Stimulated activated CD8-positive, alpha-beta memory T cell treated with anti-CD3 and anti-CD28 coated beads, Interleukin-12 subunit alpha, Interleukin-12 subunit beta, amount 100 ng/mL, for 4 hours (primary cell): ENCODE results near the gene LMOD2.

Source experiments
- DNase-seq: peaks from one replicate; pipeline ENCODE4 v3.0.0-alpha.2; 2020; ENCODE audit warnings: low read depth

LMOD2 gene

DNA sequence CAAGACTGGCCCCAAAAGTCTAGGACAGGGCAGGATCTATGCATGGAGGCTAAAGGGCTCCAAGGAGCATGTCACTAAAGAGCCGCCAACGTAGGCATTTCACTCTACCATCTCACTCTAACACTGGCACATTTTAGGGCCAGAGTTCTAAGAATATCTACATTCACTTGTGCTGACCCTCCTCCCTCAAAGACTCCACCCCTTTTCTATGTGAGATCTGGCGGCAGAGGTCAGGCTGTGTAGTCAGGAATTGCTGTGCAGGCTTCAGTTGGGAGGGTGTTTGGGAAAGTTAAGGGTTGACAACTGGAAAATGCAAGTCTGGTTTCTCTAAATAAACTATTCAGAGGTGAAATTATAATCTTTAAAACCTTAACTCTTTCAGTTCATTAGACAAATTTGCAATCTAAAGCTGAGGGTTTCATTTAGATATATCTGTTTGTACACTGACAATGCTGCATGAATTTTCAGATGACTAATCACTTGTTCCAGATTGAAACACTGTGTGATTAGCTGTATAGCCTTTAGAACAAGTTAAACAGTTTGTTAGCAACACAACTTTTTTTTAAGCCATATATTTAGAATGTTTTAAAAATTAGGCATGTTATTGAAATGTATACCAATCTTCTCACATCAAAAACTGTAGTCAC is 18.2 kb downstream of the LMOD2 start:
- no peak for DNase-seq

DNA sequence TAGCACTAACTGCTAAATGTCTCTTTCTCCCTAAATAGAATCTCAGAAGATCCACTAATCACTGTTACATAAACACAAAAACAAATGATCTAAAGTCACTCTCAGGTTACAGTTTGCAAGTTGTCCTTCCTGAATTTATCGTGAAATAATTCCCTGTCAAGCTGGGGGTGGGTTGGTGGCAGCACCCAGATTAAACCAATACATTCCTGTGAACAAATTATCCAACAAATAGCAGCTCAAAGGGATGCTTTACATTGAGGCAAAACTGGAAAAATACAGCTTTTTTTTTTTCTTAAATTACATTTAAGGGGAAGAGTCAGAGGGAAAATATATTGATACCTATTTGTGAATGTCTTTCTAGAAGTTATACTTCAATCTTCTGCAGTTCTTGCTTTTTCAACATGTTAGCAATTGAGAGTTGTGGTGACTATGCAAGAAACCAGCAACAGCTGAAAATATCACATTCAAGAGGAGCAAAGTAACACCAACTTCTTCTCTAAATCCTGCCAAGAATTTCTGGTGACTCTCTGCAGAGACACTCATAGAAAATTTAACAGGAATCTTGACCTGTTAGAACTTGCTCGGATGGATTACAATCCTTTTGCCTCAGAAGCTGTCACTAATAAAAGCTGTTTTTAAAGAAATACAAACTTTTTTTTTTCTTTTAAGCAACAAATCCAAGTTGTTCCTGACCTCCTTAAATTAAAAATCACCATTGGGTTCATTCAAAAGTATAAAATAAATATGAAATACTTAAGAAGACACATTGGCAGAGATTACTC is 18.9 kb downstream of the LMOD2 start:
- DNase-seq: no peak

DNA sequence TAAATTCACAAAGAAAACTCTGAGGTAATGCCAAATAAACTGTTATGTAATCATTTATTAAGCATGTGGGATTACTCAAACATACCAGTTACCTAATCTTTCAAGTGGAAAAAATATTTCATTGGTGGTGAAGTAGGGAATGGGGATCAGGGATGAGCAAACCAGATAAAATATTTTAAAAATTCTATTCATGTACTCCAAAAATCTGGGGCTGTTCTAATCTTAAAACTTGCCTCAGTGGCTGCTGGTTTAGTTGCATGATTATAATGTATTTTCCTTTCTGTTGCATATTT is 19.5 kb downstream of the LMOD2 start:
- no peak for DNase-seq

DNA sequence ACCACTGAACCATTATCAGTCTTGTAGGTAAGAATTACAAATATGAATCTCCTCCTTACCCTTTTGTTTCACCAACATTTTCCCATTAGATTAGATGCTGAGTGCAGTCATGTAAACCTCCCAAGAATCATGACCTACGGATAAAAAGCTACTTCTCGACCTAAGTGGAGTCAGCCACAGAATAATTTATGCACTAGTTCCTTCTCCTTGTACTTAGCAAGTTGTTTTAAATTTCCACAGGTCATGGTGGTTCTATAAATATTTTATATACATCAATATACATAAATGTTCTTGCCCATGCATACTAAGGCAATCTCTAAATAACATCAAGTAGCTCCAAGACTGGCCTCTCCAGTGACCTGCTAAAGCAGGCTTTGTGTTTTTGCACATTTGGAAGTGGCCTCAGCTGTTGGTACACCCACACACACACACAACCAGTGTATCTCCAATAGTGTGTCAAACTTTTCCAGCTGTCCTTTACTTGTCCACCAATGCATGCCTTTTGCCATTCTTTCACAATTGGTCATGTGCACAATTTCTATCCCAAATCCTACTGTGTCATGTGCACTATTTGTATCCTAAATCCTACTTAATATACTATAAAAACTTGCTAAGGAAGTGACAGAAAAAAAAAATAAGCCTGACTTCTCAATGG is 21.5 kb downstream of the LMOD2 start:
- DNase-seq: no peak

DNA sequence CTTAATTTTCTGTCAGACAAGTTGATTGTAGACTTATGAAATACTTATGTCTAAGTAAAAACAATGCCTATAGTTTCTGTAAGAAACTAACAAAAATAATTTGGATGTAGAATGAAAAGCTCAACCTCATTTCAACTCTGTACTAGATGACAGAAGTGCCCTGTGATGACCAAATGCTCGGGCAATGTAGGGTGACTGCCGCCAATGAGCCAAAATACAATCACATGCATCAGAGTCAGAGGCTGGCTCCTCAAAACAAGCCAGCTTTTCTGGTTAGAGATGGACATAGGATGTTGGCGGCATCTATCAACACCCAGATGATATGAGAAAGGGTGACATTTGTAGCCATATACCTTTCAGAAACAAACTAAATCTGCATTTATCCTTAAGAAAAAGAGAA is 23.9 kb downstream of the LMOD2 start:
- no peak for DNase-seq

DNA sequence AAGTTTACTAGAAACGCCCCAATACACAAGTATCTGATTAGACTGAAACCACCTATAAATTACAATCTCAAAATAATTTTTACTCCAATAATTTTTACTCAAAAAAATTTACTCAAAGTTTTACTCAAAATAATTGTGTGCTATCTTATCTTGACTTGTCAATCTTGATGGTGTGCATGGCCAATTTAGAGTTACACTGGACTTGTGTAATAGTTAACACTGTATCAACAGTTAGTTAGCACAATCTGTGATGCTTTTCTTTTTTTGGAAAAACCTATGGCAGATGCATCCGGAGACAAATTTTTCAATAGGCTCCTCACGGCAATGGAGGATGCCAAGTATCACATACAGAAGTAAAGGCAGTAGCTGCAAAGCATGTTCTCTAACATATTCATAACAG is 24.9 kb downstream of the LMOD2 start:
- DNase-seq: no peak

DNA sequence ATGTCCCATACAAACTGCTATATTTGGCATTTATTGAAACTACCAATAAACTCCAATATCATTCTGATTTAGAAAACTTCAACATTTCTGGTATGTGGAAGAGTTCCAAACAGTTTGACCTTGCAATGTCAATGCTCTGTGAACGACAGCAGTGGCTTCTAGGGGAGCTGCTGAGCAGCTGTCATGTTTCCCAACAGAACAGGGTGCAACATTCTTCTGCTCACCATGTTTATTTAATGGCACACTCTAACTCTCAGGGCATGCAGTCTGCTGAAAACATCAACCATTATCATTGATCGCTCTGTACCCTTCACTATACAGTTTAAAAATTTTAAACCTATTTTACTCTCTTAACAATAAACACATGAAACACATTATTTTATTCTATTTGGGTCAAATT is 25.9 kb downstream of the LMOD2 start:
- no peak for DNase-seq

DNA sequence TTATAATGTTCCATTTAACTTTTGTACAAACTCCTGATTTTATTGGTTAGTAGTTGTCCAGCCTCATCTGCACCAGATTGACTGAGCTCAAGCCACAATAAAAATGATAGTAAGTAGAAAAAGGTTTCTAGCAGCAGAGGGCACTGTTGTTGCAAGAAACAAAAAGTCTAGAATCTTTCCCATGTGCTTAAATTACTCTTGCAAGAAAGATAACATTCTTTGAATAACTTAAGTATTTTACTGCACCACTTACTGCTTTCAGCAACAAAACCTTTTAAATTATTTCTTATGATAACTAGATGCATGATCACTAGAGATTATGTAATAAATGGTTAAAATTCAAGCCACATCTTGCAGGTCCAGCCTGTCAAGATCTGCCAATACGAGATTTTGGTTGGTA is 27.0 kb downstream of the LMOD2 start:
- DNase-seq: no peak

DNA sequence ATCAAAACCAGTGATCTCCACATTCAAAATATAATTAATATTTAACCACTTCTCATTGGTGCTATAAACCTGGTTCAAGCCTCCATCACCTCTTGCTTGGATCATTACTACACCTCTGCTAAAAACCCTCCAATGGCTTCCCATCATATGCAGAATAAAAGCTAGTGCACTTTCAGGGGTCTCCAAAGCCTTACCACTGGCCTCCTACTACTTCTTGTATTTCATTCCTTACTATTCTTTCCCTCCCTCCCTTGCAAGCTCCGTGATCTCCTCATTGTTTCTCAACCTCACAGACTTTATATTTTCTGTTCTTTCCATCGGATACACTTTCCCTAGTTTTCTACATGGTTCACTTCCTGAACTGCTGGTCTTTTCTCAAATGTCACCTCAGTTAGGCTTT is 31.5 kb downstream of the LMOD2 start:
- DNase-seq: no peak

DNA sequence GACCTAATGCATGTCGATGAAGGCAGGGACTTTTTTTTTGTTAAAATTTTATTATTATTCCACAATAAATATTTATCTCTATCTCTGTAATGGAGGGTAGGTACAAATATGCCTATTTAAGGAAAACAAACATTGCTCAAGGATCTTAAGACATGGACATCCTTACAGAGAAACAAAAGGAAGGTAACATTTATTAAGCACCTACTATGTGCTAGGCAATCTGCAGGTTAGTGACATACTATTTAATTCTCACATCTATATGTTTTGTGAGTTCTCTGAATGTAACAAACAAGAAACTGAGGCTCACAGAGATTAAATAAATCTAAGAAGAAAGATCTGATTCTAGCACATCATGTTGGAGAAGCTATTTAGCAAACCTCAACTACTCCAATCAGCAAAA is 32.1 kb downstream of the LMOD2 start:
- no peak for DNase-seq

DNA sequence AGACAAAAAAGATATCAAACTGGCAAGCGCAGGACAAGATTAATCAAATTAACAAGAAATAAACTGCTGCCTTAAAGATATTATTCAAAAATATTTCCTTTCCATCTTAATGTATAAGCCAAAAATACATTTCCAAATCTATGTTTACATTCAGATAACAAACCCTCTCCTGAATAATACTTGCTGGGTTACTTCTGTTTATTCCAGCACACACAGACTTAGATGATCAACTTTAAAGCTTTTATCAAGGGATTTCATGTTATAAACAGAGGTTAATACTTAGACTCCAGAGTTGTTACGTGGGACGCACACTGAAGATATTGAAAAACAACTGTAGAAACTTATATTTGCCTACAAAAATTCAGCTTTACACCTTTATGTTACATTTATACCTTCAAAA is 33.6 kb downstream of the LMOD2 start:
- no peak for DNase-seq

DNA sequence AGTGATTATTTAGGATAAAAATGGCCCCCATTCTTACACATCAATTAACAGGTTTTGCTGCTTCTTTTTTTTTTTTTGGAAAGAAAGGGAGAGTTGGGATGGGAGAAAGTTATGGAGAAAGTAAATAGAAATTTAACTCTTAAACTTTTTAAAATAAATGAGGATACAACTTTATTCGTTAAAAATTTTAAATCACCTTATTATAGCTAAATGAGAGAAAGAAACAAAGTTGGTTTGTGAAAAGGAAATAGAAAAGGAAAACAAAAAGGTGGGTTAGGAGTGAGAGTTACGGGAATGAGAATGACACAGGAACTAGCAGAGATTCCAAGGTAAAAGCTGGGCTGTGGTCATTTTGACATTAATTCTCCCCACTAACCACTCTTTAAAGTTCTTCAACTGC is 34.9 kb downstream of the LMOD2 start:
- no peak for DNase-seq

DNA sequence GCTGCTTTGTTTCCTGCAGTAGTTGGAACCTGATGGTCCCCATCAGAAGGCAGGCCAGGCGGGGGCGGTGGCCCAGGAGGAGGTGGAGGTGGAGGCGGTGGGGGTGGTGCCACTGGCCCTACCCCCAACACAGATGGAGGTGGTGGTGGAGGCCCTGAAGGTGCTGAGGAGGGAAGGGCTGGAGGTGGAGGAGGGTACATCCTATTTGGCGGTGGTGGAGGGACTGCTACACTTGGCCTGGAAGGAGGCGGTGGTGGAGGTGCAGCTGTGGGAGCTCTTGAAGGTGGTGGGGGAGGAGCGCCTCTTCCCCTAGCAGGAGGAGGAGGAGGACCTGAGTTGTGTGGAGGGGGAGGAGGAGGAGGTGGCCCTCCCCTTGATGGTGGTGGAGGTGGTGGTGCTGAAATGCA is 36.8 kb downstream of the LMOD2 start:
- no peak for DNase-seq

DNA sequence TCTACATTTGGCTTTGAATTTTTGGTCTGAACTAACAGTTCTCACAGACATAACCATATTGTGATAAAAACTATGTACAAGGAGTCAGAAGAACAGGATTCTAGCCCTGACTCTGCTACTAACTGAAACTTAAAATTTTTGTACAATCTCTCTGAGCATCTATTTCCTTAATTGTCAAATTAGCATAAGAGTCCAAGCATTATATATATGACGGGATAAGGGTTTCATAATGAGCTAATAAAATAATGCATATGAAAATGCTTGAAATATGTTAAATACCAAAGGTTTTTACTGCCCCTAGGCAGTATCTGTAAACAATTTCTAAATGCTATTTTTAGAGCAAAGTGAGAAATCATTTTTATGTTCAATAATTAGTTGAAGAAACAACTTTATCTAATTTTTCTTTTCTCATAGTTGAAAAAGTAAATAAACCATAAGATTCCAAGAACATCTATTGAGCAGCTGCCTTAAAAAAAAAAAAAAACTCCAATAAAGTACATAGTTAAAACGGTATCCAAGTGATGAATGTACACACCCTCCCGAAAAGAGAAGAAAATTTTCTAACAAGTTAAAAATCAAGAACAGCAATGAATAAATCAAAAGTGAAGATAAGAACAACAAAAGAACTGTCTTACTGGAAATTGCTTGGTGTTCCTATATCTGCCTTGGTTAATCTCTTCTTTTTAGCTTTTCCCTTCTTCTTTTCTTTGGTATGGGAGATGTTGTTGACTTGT is 40.4 kb downstream of the LMOD2 start:
- DNase-seq: no peak

DNA sequence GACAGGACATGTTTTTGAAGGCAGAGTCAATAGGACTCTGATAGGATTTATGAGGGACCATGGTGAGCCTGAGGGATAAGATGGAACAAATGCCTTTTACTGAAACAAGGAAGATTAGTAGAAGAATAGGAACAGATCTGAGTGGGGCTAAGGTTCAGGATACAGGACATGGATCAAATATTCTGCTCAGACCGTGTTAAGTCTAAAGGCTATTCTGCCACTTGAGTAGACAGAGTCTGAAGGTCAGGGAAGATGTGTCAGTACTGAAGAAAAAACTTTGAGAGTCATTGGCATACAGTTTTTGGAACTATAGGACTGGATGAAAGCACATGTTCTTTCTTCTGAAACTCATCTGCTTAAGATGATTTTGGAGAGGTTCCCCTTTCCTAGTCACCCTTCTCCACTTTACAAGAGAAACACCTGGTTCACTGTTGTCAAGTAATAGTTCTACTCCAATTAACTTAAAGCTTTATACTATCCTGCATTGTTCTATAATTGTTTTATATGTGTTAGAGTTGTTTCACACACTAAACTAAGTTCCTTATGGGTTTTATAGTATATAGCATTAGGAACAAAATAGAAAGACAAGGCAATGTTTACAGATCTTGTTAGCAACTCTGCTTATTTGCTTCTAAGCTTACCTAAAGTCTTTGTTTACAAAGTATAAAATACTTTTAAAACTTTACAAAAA is 49.7 kb downstream of the LMOD2 start:
- no peak for DNase-seq

DNA sequence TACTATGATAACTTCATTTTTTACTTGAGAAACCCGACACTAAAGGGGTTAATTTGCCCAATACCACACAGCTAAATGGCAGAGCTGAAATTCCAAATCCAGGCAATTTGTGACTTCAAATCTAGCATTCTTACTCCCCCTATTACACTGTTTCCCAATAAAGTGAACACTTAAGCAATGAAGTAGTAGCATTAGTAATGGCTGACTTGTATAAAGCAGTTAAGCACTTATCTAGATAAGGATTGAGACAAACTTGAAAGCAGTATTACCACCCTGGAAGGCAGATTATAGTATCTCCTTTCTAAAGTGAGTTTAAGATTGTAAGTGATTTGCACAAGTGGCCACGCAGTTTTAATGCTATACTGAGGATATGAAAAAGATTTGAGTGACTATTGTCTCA is 53.9 kb downstream of the LMOD2 start:
- DNase-seq: no peak

DNA sequence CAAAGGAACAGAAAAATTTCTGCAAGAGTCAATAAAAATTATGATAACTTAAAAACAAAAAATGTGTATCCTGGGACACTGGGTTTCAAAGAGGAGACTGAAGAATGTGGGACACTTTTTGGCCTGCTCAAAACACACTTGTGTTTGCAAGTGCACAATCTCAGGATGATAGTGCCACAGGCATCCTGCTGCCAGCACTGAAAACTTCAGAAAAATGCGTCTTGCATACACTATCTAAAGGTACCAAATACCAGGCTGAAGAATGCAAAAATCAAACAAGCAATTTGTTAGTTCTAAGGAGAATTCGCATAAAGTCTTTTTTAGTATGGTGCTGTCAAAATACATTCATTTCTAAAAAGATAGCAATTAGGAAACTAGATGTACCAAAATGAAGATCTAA is 55.0 kb downstream of the LMOD2 start:
- no peak for DNase-seq

DNA sequence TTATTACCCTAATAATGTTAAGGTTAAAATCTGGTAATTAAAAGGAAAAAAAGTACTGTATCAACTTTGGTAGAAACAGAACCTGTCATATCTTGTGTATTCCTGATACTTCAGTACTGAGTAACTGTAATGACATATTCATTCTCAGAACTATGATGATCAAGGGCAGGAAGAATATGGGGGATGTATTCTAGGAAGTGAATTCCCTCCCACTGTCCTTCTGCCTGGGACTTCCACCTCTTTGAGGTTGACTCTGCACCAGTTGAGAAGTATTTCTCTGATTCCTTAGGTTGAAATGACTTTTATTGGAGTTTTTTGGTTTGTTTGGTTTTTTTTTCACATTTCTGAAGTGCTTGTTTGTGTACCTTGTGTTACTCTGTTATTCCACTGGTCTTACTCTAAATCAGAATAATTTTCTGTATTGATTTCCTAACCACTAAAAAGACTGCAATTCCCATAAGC is 56.2 kb downstream of the LMOD2 start:
- no peak for DNase-seq

DNA sequence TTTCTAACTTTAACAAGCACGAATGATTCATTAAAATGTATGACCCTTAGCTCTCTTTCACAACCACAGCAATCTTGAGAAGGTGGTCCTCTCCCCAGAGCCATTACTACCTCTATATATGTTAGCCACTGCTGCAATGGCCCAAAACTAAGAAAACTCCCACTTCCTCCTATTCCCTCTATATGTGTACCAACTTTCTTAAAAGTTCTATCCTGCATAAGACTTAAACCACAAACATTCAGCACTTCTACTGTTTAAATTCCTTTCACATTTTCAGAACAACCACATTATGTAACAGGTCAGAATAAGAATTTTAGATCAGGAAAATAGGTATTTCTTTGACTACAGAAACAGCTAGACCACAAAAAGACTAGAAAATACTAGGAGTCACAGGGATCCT is 57.0 kb downstream of the LMOD2 start:
- DNase-seq: no peak
